K562 (cell line): ENCODE results near the gene SLC39A3.

Source experiments
- CTCF ChIP-seq, 3 experiments: IDR thresholded peaks in 2 of 3; conservative IDR thresholded peaks in 1 of 3; 2 replicates each; pipeline ENCODE4 v1.5.1; 2011 to 2012; ENCODE audit warnings: low read length in 3 of 3, mild to moderate bottlenecking in 3 of 3, control low read depth in 2 of 3, improper control_type of control experiment in 1 of 3, inconsistent platforms in 1 of 3, low read depth in 1 of 3, mixed read lengths in 1 of 3, moderate library complexity in 1 of 3; ENCODE audit not compliant: insufficient read depth in 2 of 3
- GMEB1 ChIP-seq: fragments of 250-450 bp; sonication (Bioruptor Pico); IDR thresholded peaks from 2 replicates; pipeline ENCODE4 v1.4.0; 2020; ENCODE audit warnings: mild to moderate bottlenecking
- HDAC6 ChIP-seq: IDR thresholded peaks from 2 replicates; pipeline ENCODE4 v1.6.1; 2012; ENCODE audit warnings: low read depth, mild to moderate bottlenecking, control low read depth, inconsistent platforms, low read length, moderate library complexity
- HNRNPL ChIP-seq: fragments of 200-400 bp; formaldehyde crosslinking; IDR thresholded peaks from 2 replicates; pipeline ENCODE4 v1.6.1; 2017; ENCODE audit warnings: low read depth, mild to moderate bottlenecking, low read length
- OTX1 ChIP-seq: fragments of 450-650 bp; formaldehyde crosslinking; IDR thresholded peaks from 2 replicates; pipeline ENCODE4 v1.4.0; 2022; ENCODE audit warnings: mild to moderate bottlenecking
- RAD21 ChIP-seq, 2 experiments: fragments of 250-450 bp in 1 of 2; fragments of 450-650 bp in 1 of 2; sonication (Bioruptor Pico) in 1 of 2; formaldehyde crosslinking in 1 of 2; IDR thresholded peaks in 1 of 2; conservative IDR thresholded peaks in 1 of 2; 2 replicates each; pipeline versions ENCODE4 v1.4.0 to v1.8.0; 2020 to 2022; ENCODE audit warnings: mild to moderate bottlenecking in 2 of 2, moderate library complexity in 1 of 2
- TBP ChIP-seq: optimal IDR thresholded peaks from 2 replicates; pipeline ENCODE3; 2011; ENCODE audit warnings: low read depth, low read length, improper control_type of control experiment
- TF ChIP-seq, protein P1 (sequence below): fragments of 450-650 bp; formaldehyde crosslinking; IDR thresholded peaks from 2 replicates; pipeline ENCODE4 v1.4.0; 2020; ENCODE audit warnings: mild to moderate bottlenecking, mixed read lengths

DNA sequence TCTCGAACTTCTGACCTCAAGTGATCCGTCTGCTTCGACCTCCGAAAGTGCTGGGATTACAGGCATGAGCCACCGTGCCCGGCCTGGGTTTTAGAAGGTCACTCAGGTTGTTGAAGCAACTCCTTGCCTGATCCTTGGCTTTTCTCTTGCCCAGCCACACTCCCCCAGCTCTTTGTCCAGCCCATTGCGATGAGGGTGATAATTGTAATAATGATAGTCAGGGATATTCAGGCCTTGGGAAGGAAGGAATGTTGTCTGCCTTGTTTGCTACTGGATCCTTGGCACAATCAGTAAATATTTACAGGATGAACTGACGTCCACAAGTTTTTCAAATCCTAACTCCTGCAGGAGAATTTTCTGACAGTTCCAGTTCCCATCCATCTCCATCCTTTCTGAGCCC lies 47.3 kb upstream of the SLC39A3 start:
- TF ChIP-seq RAD21 (CRISPR knock-in tag; conservative IDR thresholded peaks at IDR 0.05 in 1 of 2, IDR thresholded peaks at IDR 0.05 in 1 of 2) (no peak), HNRNPL (no peak), CTCF (IDR thresholded peaks at IDR 0.05 in 2 of 3, conservative IDR thresholded peaks at IDR 0.05 in 1 of 3; ENCODE audit: insufficient read depth in 2 of 3, low read depth in 1 of 3, low read length in 3 of 3) (no peak), HDAC6 (no peak), TBP (no peak), OTX1 (no peak), GMEB1 (CRISPR knock-in tag) (no peak)
- TF ChIP-seq, protein P1, sequence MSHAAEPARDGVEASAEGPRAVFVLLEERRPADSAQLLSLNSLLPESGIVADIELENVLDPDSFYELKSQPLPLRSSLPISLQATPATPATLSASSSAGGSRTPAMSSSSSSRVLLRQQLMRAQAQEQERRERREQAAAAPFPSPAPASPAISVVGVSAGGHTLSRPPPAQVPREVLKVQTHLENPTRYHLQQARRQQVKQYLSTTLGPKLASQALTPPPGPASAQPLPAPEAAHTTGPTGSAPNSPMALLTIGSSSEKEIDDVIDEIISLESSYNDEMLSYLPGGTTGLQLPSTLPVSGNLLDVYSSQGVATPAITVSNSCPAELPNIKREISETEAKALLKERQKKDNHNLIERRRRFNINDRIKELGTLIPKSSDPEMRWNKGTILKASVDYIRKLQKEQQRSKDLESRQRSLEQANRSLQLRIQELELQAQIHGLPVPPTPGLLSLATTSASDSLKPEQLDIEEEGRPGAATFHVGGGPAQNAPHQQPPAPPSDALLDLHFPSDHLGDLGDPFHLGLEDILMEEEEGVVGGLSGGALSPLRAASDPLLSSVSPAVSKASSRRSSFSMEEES (CRISPR knock-in tag): no peak
